ENCODE results near the gene FAM170A.

DNA sequence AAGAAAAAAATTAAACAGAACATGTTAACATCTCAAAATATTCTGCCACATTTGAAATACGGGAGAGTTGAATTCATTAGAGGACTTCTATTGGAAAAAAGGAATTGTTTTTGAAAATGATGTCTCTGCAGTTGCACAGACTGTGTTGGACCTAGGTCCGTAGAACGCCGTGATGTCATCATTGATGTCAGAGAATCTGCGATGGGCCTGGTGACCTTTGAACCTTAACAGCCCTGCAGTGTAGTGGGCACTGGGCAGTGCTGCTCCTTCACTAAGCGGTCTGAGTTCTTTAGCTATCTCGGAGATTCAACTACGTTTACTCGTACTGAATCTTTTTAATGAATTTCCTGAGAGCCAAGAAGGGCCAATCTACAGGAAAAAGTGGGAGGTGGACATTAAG is at the start of gene FAM170A:
- TF ChIP-seq, protein P1, sequence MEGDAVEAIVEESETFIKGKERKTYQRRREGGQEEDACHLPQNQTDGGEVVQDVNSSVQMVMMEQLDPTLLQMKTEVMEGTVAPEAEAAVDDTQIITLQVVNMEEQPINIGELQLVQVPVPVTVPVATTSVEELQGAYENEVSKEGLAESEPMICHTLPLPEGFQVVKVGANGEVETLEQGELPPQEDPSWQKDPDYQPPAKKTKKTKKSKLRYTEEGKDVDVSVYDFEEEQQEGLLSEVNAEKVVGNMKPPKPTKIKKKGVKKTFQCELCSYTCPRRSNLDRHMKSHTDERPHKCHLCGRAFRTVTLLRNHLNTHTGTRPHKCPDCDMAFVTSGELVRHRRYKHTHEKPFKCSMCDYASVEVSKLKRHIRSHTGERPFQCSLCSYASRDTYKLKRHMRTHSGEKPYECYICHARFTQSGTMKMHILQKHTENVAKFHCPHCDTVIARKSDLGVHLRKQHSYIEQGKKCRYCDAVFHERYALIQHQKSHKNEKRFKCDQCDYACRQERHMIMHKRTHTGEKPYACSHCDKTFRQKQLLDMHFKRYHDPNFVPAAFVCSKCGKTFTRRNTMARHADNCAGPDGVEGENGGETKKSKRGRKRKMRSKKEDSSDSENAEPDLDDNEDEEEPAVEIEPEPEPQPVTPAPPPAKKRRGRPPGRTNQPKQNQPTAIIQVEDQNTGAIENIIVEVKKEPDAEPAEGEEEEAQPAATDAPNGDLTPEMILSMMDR (conservative IDR thresholded peaks at IDR 0.05; ENCODE audit: low read depth, low read length): no peak
- TF ChIP-seq EZH2 (IDR thresholded peaks at IDR 0.05; ENCODE audit: borderline replicate concordance, low read depth, low read length, poor library complexity, severe bottlenecking): no peak
